H9 (cell line): ENCODE data around the gene ZNF638. TPM values are rescaled to one million over a fixed set of nuclear protein-coding genes. Genes with fewer than 3 reads are reported as not detected.

Source experiments
- DNase-seq: peaks from one replicate; pipeline ENCODE4 v3.0.0-alpha.2; 2017
- H2AFZ ChIP-seq: one replicate; pipeline ENCODE4 v1.6.1; 2013; ENCODE audit warnings: mild to moderate bottlenecking, low read length, control low read depth, moderate library complexity
- H2AK5ac ChIP-seq: 2 replicates; pipeline ENCODE4 v1.6.1; 2013; ENCODE audit warnings: low read length, control low read depth, mixed read lengths; ENCODE audit not compliant: insufficient read length
- H2BK120ac ChIP-seq: one replicate; pipeline ENCODE4 v1.6.1; 2013; ENCODE audit warnings: low read depth, mild to moderate bottlenecking, low read length, control low read depth, inconsistent platforms; ENCODE audit not compliant: poor library complexity, severe bottlenecking
- H2BK12ac ChIP-seq: 2 replicates; pipeline ENCODE4 v1.6.1; 2013; ENCODE audit warnings: low read length, control low read depth, mixed read lengths, low read depth; ENCODE audit not compliant: insufficient read length
- H2BK15ac ChIP-seq: 2 replicates; pipeline ENCODE4 v1.6.1; 2013; ENCODE audit warnings: low read depth, low read length, control low read depth
- H2BK20ac ChIP-seq: one replicate; pipeline ENCODE4 v1.6.1; 2013; ENCODE audit warnings: low read depth, mild to moderate bottlenecking, low read length, control low read depth, inconsistent platforms; ENCODE audit not compliant: poor library complexity, severe bottlenecking
- H2BK5ac ChIP-seq: 2 replicates; pipeline ENCODE4 v1.6.1; 2013; ENCODE audit warnings: low read length, control low read depth, mixed read lengths; ENCODE audit not compliant: insufficient read length
- H3K14ac ChIP-seq: 2 replicates; pipeline ENCODE4 v1.6.1; 2013; ENCODE audit warnings: low read length, control low read depth; ENCODE audit not compliant: insufficient read depth
- H3K18ac ChIP-seq: 2 replicates; pipeline ENCODE4 v1.6.1; 2013; ENCODE audit warnings: low read depth, mild to moderate bottlenecking, mixed read lengths, low read length, control low read depth; ENCODE audit not compliant: insufficient read length
- H3K23ac ChIP-seq: 2 replicates; pipeline ENCODE4 v1.6.1; 2013; ENCODE audit warnings: low read length, control low read depth, mixed read lengths, low read depth; ENCODE audit not compliant: insufficient read length
- H3K23me2 ChIP-seq: 2 replicates; pipeline ENCODE4 v1.6.1; 2013; ENCODE audit warnings: low read depth, mild to moderate bottlenecking, mixed read lengths, low read length, control low read depth; ENCODE audit not compliant: insufficient read length, poor library complexity, severe bottlenecking
- H3K27ac ChIP-seq: 2 replicates; pipeline ENCODE4 v1.5.1; 2013; ENCODE audit warnings: low read length, control low read depth, mixed read lengths, low read depth; ENCODE audit not compliant: insufficient read length
- H3K27me3 ChIP-seq: 2 replicates; pipeline ENCODE4 v1.6.1; 2013; ENCODE audit warnings: low read length, control low read depth, inconsistent platforms; ENCODE audit not compliant: insufficient read depth
- H3K4ac ChIP-seq: 2 replicates; pipeline ENCODE4 v1.6.1; 2013; ENCODE audit warnings: low read depth, mild to moderate bottlenecking, control low read depth, inconsistent platforms, low read length, moderate library complexity
- H3K4me1 ChIP-seq: 2 replicates; pipeline ENCODE4 v1.6.1; 2013; ENCODE audit warnings: low read length, control low read depth, inconsistent platforms; ENCODE audit not compliant: insufficient read depth
- H3K4me2 ChIP-seq: 2 replicates; pipeline ENCODE4 v1.6.1; 2013; ENCODE audit warnings: low read length, control low read depth, mixed read lengths; ENCODE audit not compliant: insufficient read length, insufficient read depth
- H3K56ac ChIP-seq: 2 replicates; pipeline ENCODE4 v1.6.1; 2013; ENCODE audit warnings: low read depth, mild to moderate bottlenecking, mixed read lengths, low read length, control low read depth; ENCODE audit not compliant: insufficient read length
- H3K79me1 ChIP-seq: 2 replicates; pipeline ENCODE4 v1.6.1; 2013; ENCODE audit warnings: low read depth, mild to moderate bottlenecking, moderate library complexity, low read length, control low read depth, inconsistent platforms; ENCODE audit not compliant: insufficient read depth, poor library complexity, severe bottlenecking
- H3K79me2 ChIP-seq: 2 replicates; pipeline ENCODE4 v1.6.1; 2013; ENCODE audit warnings: low read length, control low read depth, inconsistent platforms; ENCODE audit not compliant: insufficient read depth
- H3K9ac ChIP-seq: 2 replicates; pipeline ENCODE4 v1.6.1; 2013; ENCODE audit warnings: low read length, control low read depth, mixed read lengths; ENCODE audit not compliant: insufficient read length; ENCODE audit errors: extremely low read depth
- H3K9me3 ChIP-seq: one replicate; pipeline ENCODE4 v1.6.1; 2013; ENCODE audit warnings: low read depth, low read length, inconsistent platforms; ENCODE audit not compliant: control insufficient read depth
- H3T11ph ChIP-seq: one replicate; pipeline ENCODE4 v1.6.1; 2013; ENCODE audit warnings: mild to moderate bottlenecking, low read length, control low read depth, inconsistent platforms
- H4K20me1 ChIP-seq: one replicate; pipeline ENCODE4 v1.6.1; 2013; ENCODE audit not compliant: control insufficient read depth, insufficient read length, insufficient read depth
- H4K5ac ChIP-seq: 2 replicates; pipeline ENCODE4 v1.6.1; 2013; ENCODE audit warnings: low read depth, mild to moderate bottlenecking, mixed read lengths, low read length, control low read depth; ENCODE audit not compliant: insufficient read length
- H4K8ac ChIP-seq: replicated peaks from 2 replicates; pipeline ENCODE4 v1.6.1; 2013; ENCODE audit warnings: low read length, control low read depth, mixed read lengths, low read depth; ENCODE audit not compliant: insufficient read length
- H4K91ac ChIP-seq: 2 replicates; pipeline ENCODE4 v1.6.1; 2013; ENCODE audit warnings: low read depth, mild to moderate bottlenecking, moderate library complexity, mixed read lengths, low read length, control low read depth; ENCODE audit not compliant: insufficient read length
- H3K27ac Mint-ChIP-seq, 3 experiments: 2 replicates in 2 of 3; 3 replicates in 1 of 3; pipeline ENCODE4 v1.8.0; 2020 to 2021; ENCODE audit warnings: mixed read lengths in 3 of 3, mild to moderate bottlenecking in 1 of 3, moderate library complexity in 1 of 3
- H3K27me3 Mint-ChIP-seq: 2 replicates; pipeline ENCODE4 v1.8.0; 2021; ENCODE audit warnings: low read depth, mild to moderate bottlenecking, moderate library complexity, mixed read lengths
- H3K36me3 Mint-ChIP-seq, 3 experiments: 2 replicates in 2 of 3; 3 replicates in 1 of 3; pipeline ENCODE4 v1.8.0; 2020 to 2021; ENCODE audit warnings: low read depth in 3 of 3, mixed read lengths in 3 of 3; ENCODE audit not compliant: insufficient read depth in 1 of 3
- H3K4me1 Mint-ChIP-seq, 2 experiments: 2 replicates each; pipeline ENCODE4 v1.8.0; 2020; ENCODE audit warnings: mixed read lengths in 2 of 2
- H3K4me3 Mint-ChIP-seq, 2 experiments: 2 replicates in 1 of 2; 3 replicates in 1 of 2; pipeline ENCODE4 v1.8.0; 2020 to 2021; ENCODE audit warnings: mild to moderate bottlenecking in 2 of 2, mixed read lengths in 2 of 2, moderate library complexity in 1 of 2
- H3K9me3 Mint-ChIP-seq, 2 experiments: 2 replicates in 1 of 2; 3 replicates in 1 of 2; pipeline ENCODE4 v1.8.0; 2020; ENCODE audit warnings: mild to moderate bottlenecking in 2 of 2, mixed read lengths in 2 of 2, moderate library complexity in 1 of 2
- WGBS: extraction: QIAGEN DNeasy Blood & Tissue Kit; methylation state at CpG from one replicate; pipeline ENCODE4 v1.1.7; 2013; ENCODE audit warnings: missing lambda C conversion rate, low lambda C conversion rate, mixed read lengths; ENCODE audit not compliant: insufficient read length; ENCODE audit errors: extremely low coverage; 5-methylcytosine and 5-hydroxymethylcytosine counted together
- total RNA-seq: library from RNA; stranded (reverse); gene quantifications from 2 replicates; pipeline ENCODE4 v1.2.1, GENCODE V29; 2021
- TF ChIP-seq, protein P1 (sequence below): fragments of 200-600 bp; sonication (generic); conservative IDR thresholded peaks from 3 replicates; pipeline ENCODE4 v1.8.0; 2021; ENCODE audit warnings: antibody characterized with exemption, mild to moderate bottlenecking

The ZNF638 gene
- total RNA-seq, 1 experiment from 2014 or later = 146 TPM

DNA sequence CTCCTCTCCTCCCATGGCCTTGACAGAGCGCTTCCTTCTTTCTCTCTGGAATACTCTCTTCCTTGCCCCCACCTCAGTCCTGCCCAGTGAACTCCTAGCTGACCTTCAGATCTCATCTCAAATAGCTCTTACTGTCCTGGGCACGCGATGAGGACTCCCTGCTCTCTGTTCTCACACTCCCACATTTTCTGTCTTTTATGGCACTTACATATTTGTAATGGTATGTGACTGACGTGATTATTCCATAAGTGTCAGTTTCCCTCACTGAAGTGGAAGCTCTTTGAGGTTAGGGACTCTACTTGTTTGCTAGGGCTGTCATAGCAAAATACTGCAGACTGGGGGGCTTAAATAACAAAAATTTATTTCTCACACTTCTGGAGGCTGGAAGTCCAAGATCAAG is 120.1 kb downstream of the ZNF638 start:
- no peaks in the 10 kb centered on the region for H3K79me1 ChIP-seq
- no peaks in the 10 kb centered on the region for H3K79me2 ChIP-seq
- H2BK120ac ChIP-seq = no peak overlapping the region
- H2BK15ac ChIP-seq = no peak overlapping the region
- H2BK12ac ChIP-seq = no peak overlapping the region
- no peak overlapping the region for H2AFZ ChIP-seq
- no peak overlapping the region for H3K56ac ChIP-seq
- H3K4me1 ChIP-seq = peaks cover 12% of the 10 kb centered on the region
- TF ChIP-seq, protein P1, sequence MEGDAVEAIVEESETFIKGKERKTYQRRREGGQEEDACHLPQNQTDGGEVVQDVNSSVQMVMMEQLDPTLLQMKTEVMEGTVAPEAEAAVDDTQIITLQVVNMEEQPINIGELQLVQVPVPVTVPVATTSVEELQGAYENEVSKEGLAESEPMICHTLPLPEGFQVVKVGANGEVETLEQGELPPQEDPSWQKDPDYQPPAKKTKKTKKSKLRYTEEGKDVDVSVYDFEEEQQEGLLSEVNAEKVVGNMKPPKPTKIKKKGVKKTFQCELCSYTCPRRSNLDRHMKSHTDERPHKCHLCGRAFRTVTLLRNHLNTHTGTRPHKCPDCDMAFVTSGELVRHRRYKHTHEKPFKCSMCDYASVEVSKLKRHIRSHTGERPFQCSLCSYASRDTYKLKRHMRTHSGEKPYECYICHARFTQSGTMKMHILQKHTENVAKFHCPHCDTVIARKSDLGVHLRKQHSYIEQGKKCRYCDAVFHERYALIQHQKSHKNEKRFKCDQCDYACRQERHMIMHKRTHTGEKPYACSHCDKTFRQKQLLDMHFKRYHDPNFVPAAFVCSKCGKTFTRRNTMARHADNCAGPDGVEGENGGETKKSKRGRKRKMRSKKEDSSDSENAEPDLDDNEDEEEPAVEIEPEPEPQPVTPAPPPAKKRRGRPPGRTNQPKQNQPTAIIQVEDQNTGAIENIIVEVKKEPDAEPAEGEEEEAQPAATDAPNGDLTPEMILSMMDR = no peak
- WGBS = no CpG with 5 or more reads among the region's 4 CpGs
- H3K9me3 ChIP-seq = no peaks in the 10 kb centered on the region
- H3K18ac ChIP-seq = no peak overlapping the region
- H3K23ac ChIP-seq = no peak overlapping the region
- peaks cover 12% of the 10 kb centered on the region; the same call in 1 of the 2 replicates for H3K27me3 ChIP-seq
- Mint-ChIP-seq H3K27ac (no peak overlapping the region), H3K4me3 (no peak overlapping the region), H3K4me1 (peaks cover 38 to 45% of the 10 kb centered on the region in 2 experiments), H3K27me3 (peaks cover 42% of the 10 kb centered on the region), H3K36me3 (no peaks in the 10 kb centered on the region), H3K9me3 (no peaks in the 10 kb centered on the region)
- H3K4me2 ChIP-seq = no peak overlapping the region
- no peak overlapping the region for H3K14ac ChIP-seq
- H4K5ac ChIP-seq = no peak overlapping the region
- no peak overlapping the region for H2AK5ac ChIP-seq
- H4K8ac ChIP-seq = no peak overlapping the region
- no peak overlapping the region for H2BK5ac ChIP-seq
- H4K91ac ChIP-seq = no peak overlapping the region
- H3K9ac ChIP-seq = no peak overlapping the region
- H3K23me2 ChIP-seq = peaks cover 13% of the 10 kb centered on the region
- H2BK20ac ChIP-seq = no peak overlapping the region
- no peak overlapping the region for H3K27ac ChIP-seq
- H4K20me1 ChIP-seq = no peaks in the 10 kb centered on the region
- no peak for DNase-seq
- H3T11ph ChIP-seq = no peak overlapping the region
- H3K4ac ChIP-seq = no peak overlapping the region
